Activated CD4-positive, alpha-beta T cell treated with anti-CD3 and anti-CD28 coated beads, Interleukin-2, amount 50 U/mL, for 1 hour (primary cell): ENCODE results near the gene KIRREL3.

Source experiments
- DNase-seq: peaks from one replicate; pipeline ENCODE4 v3.0.0-alpha.2; 2020

Gene KIRREL3

GRCh38 chr11:126456783-126457542 is 543.6 kb downstream of the KIRREL3 start:
- no peak for DNase-seq

DNA sequence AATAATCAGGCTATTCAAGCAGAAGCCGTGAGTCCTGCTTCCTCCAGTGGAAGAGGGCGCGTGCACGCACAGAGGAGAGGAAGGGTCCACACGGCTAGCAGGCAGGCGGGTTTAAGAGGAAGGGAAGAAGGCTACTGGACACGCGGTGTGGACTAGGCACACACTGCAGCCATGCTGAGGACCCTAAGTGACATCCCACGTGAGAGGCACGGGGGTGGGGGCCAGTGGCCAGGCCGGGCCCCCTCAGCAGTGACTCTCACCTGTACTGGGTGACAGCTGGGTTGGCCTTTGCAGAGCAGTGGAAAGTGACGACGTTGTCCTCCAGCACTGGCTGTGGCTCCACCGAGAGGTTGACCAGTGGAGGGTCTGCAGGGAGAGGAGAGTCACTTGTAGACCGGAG is 544.5 kb downstream of the KIRREL3 start:
- DNase-seq = no peak

- DNase-seq = no peak
These were observed 548.1 kb downstream of the KIRREL3 start for GRCh38 chr11:126452241-126453101.

GRCh38 chr11:126451211-126451802 is 549.3 kb downstream of the KIRREL3 start:
- DNase-seq = no peak

- no peak for DNase-seq
These were observed 549.8 kb downstream of the KIRREL3 start for GRCh38 chr11:126450806-126451205.

GRCh38 chr11:126450198-126450597 is 550.4 kb downstream of the KIRREL3 start:
- DNase-seq = no peak

DNA sequence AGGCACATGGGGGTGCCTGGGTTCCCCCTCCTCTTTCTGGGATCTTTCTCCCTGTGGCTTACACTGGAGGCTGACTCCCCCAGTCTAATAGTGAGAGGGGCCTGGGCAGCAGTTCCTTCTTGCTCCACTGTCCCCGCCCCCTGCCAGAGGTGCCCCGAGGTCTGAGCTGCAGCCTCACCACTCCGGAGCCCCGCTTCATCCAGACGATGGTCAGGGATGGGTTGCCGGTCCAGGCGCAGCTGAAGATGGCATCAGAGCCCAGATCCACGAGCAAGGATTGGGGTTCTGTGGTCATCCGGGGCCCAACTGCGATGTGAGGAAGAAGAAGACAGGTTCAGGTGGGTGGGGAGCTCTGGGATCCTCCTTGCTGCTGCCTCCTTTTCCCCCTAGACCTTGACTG is 554.0 kb downstream of the KIRREL3 start:
- DNase-seq = no peak

DNA sequence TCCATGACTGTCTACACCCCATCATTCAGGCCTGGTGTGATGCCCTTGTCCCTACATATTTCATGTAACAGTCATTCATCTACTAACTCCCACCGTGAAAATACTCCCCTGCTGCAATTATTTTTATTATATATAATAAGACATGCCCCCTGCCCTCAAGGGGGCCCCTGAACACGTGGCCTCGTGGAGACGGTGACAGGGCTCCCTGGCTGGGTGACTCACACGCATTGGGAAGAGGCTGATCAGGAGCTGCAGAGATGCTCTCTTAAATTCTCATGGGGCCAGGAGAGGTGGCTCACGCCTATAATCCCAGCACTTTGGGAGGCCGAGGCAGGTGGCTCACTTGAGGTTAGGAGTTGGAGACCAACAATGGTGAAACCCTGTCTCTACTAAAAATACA is 556.5 kb downstream of the KIRREL3 start:
- DNase-seq = no peak

GRCh38 chr11:126443120-126443519 is 557.5 kb downstream of the KIRREL3 start:
- no peak for DNase-seq

GRCh38 chr11:126440792-126441514 is 559.6 kb downstream of the KIRREL3 start:
- peak; percentile 68 for DNase-seq

DNA sequence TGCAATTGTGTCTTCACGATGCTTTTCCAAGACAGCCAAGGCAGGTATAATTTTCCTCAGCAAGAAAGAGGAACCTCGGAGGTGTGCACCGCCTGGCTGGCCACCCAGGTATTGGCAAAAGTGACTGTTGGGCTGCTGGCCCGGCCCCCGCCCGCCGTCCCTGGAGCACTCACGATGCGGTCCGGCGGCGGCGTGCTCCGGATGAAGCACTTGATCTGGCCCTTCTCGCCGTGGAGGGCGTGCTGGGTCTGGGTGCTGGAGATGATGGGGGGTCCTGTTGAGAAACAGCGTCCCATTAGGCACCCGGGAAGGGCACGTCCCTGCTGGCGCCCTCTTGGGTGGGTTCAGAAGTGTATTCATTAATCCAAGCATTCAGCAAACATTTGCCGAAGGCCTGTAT is 560.3 kb downstream of the KIRREL3 start:
- no peak for DNase-seq

- DNase-seq = no peak
These were observed 561.9 kb downstream of the KIRREL3 start for GRCh38 chr11:126438691-126439090.

DNA sequence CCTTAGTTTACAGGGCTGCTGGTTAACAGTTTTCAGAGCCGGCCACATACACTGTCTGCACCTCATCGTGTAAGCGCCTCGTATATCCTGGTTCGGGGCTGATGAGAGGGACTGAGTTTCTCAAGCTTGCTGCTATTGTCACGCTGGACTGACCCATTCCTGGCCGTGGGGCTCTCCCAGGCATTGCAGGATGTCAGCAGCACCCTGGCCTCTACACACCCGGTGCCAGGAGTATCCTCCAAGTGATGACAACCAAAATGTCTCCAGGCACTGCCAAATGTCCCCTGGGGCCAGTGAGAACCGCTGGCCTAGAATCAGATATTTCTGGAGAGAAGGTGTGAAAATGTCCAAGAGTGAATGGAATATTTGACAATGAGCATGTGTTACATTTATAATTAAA is 562.3 kb downstream of the KIRREL3 start:
- DNase-seq = no peak

- no peak for DNase-seq
These were observed 562.8 kb downstream of the KIRREL3 start for GRCh38 chr11:126437731-126438130.

GRCh38 chr11:126436209-126436755 is 564.3 kb downstream of the KIRREL3 start:
- no peak for DNase-seq

DNA sequence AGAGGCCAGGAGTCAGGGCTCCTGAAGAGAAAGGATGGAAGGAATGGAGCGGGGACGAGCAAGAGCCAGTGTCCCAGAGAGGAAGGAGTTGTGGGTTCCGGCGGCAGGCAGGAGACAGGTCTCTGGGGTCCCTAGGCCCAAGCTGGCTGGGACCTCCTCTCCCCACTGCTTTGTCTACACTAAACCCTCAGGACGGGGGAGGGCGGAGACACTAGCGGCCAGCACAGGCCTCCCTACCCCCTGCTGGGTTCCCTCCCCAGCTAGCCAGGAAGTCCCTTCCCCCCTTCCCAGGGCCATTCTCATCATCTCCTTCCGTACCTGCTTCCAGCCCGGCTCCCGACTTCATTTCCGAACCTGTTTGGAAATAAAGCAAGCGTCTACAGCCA is 565.6 kb downstream of the KIRREL3 start:
- no peak for DNase-seq

GRCh38 chr11:126433989-126434949 is 566.3 kb downstream of the KIRREL3 start:
- no peak for DNase-seq

GRCh38 chr11:126433244-126433846 is 567.2 kb downstream of the KIRREL3 start:
- no peak for DNase-seq

GRCh38 chr11:126432525-126432924 is 568.0 kb downstream of the KIRREL3 start:
- DNase-seq = no peak

DNA sequence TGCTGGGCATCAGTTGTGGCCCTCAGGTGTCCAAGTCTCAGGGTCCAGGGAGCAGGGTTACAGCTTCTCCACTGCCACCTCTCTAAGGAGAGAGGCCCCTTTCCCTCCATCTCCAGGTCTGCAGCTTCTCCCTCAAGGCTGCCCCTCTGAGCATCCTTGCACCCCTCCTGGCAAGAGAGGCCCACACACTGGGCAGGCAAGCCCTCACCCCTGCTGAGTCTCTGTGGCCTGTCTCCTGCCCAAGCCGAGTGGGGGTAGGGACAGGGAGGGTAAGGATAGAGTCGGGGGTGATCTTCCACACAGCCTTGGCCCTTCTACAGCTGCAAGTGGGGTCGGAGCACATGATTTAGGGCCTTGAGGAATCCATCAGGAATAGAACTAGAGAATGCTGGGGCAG is 568.5 kb downstream of the KIRREL3 start:
- DNase-seq = no peak

GRCh38 chr11:126431401-126432064 is 569.0 kb downstream of the KIRREL3 start:
- DNase-seq = no peak
